Pons (tissue), 1 donor: Measurements from ENCODE around the gene NR3C2.

Experiments
- DNase-seq: peaks from one replicate; pipeline ENCODE4 v3.0.0-alpha.2; 2016; ENCODE audit warnings: low spot score

Gene NR3C2

GRCh38 chr4:148435654-148436406 is 6.4 kb downstream of the NR3C2 start:
- no peak for DNase-seq

GRCh38 chr4:148434075-148434773 is 8.0 kb downstream of the NR3C2 start:
- no peak for DNase-seq

DNA sequence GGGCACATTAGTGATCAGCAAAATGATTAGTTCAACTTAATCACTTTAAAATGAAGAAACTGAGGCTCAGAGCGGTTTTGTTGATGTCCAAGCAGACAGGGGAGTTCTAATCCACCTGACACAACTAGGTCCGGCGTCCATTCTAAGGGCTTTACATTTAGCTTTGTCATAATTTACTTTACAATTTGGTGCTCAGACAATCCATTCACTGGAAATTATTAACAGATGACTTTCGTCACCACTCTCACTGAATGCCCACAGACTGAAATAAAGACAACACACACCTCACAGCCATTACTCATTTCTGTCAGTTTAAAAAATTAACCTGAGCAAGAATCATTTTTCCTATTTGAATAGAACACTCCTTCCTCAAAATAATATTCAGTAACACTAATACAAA is 10.8 kb downstream of the NR3C2 start:
- no peak for DNase-seq

DNA sequence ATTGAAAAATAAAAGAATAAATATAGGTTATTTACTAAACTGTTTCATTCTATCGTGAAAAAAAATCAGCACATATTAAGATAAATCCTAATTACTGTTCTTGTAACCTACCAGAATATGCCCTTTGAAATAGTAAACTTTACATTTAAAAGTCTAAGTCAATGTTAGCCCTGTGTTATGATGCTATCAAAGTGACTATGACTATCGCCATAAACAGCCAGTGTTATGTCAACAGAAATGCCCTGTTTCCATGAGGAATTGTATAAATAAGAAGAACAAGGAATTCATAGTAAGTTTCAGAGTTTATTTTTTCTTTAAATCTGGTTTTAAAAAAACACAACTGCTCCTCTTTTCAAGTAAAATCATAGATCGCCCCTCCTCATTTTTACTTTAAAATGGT is 11.4 kb downstream of the NR3C2 start:
- DNase-seq = no peak

GRCh38 chr4:148429206-148429605 is 13.0 kb downstream of the NR3C2 start:
- DNase-seq = no peak

GRCh38 chr4:148426643-148427042 is 15.6 kb downstream of the NR3C2 start:
- DNase-seq = no peak

- DNase-seq = no peak
Measured at GRCh38 chr4:148425327-148426110, 16.7 kb downstream of the NR3C2 start.

- DNase-seq = no peak
Measured at GRCh38 chr4:148420397-148420796, 21.8 kb downstream of the NR3C2 start.

- peak; percentile 65 for DNase-seq
Measured at GRCh38 chr4:148415500-148415899, 26.7 kb downstream of the NR3C2 start.

DNA sequence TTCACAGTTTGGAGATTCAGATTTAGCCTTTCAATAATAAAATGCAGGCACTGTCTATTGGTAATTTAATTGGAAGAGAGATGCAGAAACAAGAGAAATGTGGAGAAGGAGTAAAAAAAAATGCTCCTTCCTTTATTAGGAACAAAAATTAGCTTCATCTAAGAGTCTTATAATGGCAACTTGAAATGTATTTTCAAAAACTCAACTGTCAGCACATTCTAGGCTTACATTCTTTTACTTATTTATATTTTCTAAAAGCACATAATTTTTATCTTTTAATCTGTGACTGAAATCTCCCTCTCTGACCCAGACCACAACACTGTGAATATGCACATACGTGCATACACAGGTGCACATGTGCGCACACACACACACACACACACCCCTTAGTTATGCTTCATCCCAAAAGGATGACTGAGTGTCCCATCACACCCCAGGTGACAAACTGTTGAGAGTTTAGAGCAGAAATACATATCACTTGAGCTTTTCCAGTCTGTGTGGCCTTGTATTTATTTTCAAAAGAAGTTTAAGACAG is 29.7 kb downstream of the NR3C2 start:
- DNase-seq = no peak

DNA sequence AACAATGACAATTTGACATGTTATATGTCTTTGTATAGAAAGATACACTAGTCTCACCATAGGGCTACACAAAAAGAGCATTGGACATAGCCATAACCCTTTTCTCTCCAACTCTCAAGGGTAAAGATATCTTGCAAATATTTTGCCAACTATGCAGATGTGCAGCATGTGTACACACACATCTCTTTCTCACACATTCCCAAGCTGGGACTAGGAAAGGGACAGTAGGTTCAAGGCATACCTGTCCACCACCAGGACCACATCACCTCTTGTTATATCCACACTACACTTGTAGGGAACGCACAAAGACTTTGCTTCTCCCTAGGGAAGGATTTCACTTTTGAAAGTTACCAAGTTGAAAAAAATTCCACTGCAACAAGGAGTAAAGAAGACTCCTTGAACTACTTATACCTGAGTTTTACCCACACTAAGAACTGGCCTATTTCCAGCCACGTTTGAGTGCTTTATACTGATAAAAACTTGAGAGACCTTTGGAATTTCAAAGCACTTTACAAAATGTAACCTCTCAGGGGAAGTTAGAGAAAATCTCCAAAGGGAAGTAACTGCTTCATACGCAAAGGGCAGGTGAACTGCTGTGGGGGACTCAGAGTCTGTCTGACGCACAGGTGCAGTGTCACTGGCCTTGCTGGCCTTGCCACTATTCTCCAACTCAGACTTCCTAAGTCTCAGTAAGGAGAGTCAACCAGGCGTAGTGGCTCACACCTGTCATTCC is 36.9 kb downstream of the NR3C2 start:
- no peak for DNase-seq

DNA sequence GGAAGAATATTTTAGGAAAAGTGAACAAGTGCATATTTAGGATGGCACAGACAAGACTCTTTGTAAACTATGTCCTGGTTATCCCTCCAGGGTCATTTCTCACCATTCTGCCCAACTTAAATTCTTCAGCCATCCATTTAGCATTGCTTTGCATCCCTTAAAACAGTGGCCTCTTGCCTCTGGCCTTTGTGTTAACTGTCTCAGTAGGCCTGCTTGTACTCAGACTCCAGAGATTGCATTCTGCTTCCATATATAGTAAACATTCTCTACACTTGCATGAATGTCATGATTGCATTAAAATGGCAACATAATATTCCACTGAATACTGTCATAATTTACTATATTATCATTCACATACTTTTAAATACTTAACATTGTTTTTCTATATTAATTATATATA is 43.2 kb downstream of the NR3C2 start:
- no peak for DNase-seq

GRCh38 chr4:148397771-148398170 is 44.4 kb downstream of the NR3C2 start:
- DNase-seq = no peak

- DNase-seq = no peak
Measured at GRCh38 chr4:148396986-148397673, 45.1 kb downstream of the NR3C2 start.

GRCh38 chr4:148395771-148396170 is 46.4 kb downstream of the NR3C2 start:
- no peak for DNase-seq

DNA sequence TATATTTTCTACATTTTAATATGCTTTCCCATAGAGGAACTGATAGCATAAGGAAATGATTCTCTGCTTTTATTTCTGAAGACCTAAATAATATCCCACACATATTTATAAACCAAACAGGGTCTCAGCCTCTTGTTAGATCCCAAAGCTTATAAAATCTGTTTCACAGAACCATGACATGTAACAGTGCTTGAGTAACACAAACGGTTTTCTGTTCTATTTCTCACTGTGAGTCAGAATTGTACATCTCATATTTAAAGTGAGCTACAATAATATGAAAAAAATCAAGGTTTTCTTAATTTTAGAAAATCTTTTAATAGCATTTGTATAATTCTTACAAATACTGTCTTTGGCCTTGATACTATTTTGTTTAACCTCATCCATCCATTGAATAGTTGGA is 51.2 kb downstream of the NR3C2 start:
- DNase-seq = no peak

- DNase-seq = no peak
Measured at GRCh38 chr4:148390311-148390710, 51.9 kb downstream of the NR3C2 start.

GRCh38 chr4:148380291-148380690 is 61.9 kb downstream of the NR3C2 start:
- DNase-seq = no peak

- DNase-seq = peak; percentile 72
Measured at GRCh38 chr4:148376151-148376550, 66.1 kb downstream of the NR3C2 start.

GRCh38 chr4:148375584-148375983 is 66.6 kb downstream of the NR3C2 start:
- peak; percentile 10 for DNase-seq

DNA sequence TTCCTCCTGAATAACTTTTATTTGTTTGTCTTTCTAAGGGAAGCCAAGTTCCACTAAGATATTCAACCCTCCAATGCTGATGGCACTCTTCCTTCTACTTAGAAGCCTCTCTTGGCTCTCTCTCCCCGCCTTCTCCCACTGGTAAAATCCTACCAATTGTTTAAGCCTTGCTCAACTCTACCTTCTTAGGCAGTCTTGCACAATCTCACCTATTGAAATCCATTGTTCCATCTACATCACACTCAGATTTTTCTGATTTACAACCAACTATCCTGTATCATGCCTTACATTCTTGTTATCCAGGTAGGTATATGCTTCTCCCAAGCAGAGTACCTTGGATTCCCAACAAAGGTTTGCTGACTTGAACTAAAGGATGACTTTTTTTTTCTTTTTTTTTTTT is 69.1 kb downstream of the NR3C2 start:
- DNase-seq = no peak
